G401.6 (cell line): ENCODE measurements around the gene SELENOO.

Experiments used
- FAIRE-seq: peaks from 2 replicates; lab custom pipeline; 2012; peaks lifted over from hg19 to GRCh38; lab: Jason Lieb, UNC

The SELENOO gene

DNA sequence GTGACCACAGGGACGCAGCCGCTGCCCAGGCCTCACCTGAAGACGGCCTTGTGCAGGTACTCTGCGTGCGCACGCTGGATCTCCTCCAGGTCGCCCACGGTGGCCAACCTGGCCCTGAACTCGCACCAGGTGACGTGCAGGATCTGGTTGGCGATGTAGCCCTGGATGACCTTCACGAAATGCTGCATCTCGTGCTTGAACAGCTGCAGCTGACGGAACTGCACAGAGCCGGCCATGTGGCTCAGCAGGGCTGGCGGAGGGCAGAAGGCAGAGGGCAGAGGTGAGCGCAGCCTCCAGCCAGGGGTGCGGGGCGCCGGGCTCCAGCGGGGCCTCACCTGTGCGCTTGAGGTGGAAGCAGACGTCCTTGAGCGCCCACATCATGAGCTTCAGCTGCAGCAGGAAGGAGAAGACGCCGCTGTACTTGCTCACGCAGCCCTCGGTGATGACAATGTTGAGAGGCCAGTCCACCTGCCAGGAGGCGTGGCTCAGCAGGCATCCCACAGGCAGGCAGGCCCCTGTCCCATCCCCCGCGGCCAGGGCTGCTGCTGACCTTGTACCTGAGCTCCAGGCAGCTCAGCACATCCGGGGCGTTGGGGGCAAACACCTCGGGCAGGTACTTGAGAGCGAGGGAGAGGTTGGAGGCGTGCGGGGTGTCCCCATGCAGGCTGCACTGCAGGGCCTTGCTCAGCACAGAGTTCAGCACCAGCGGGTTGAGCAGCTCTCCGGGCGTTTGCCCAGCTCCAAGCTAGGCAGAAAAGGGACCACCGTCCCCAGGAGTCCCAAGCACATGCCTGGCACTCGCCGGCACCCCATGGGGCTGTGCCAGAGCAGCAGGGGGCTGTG lies 17.6 kb downstream of the SELENOO start:
- no peak for FAIRE-seq

DNA sequence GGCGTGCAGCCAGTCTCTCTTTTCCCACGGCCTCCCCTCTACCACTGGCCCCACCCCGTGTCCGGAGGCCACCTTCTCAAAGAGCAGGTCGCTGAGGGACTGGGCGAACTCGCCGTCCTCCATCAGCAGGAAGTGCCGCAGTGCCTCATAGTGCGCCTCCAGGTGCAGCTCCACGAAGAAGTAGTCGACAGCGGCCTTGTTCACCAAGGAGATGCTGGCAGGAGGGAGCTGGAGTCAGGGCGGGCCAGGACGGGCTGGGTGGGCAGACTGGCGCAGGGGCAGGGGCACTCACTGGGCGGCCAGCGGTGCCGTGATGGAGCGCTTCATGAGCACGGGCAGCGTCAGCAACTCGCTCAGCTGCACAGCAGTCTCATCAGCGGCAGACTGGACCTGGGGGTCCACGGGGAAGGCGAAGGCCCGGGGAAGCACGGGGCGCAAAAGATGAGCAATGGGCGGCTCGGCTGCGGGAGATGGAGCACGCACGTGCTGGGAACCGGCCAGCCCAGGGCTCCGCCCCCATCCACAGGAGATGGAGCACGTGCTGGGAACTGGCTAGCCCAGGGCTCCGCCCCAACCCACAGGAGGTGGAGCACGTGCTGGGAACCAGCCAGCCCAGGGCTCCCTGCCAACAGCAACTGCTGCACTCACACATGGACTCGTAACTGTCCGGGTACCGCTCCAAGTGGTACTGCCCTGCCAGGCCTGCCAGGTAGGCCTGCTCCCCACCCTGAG lies 18.4 kb downstream of the SELENOO start:
- FAIRE-seq: no peak

GRCh38 chr22:50219800-50220602 lies 19.2 kb downstream of the SELENOO start:
- FAIRE-seq: no peak

GRCh38 chr22:50220603-50221409 lies 20.0 kb downstream of the SELENOO start:
- no peak for FAIRE-seq

DNA sequence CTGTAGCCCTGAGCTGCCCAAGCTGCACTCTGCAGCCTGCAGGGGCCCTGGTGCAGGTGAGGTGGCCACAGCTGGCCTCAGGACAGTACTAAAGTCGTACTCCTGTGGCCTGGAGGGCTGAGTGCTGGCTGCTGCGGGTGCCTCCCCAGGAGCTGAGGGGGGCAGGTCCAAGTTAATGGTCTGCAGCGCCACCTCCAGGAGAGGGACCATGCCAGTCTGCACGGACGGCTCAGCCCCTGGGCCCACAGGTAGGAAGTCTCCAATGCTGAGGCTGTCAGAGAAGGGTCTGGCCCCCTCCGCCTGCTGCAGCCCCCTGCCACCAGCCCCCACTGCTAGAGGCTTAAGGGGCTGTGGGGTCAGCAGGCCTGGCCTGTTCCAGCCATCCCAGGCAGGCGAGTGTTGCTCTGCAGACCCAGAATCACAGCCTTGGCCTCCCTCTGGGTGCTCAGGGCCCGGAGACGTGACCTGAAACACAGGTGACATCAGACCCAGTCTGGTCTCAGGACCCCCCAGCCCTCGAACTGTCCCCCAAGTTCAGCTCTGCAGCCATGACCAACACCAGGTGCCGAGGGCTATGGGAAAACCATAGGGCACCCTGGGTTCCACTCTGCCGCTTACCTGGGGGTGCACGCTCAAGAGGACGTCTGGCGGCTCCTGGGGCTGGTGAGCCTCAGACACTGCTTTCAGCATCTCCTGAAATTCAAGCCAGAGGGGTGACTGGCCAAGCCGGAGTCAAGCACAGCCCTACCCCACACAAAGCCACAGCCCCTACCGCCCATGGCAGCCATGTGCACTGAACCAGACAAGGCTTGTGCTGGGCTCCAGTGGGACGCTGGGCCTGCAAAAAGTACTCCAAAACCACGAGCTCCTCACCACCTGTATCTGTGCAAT lies 20.8 kb downstream of the SELENOO start:
- FAIRE-seq: no peak

GRCh38 chr22:50222508-50222907 lies 21.7 kb downstream of the SELENOO start:
- no peak for FAIRE-seq

GRCh38 chr22:50224071-50224470 lies 23.3 kb downstream of the SELENOO start:
- FAIRE-seq: no peak

GRCh38 chr22:50225200-50225969 lies 24.6 kb downstream of the SELENOO start:
- no peak for FAIRE-seq

GRCh38 chr22:50226063-50226874 lies 25.5 kb downstream of the SELENOO start:
- no peak for FAIRE-seq

DNA sequence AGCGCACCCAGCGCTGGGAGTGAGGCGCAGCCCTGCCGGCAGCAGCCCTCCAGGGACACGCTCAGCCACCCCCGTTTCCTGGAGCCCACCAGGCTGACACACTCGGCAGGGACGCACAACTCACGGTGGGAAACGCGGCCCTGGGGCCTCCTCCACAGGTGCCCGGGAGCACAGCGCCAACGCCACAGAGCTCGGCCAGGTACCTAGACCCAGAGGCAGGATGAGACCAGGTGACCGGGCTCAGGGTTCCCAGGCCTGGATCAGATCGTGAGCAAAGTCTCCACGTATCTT lies 26.0 kb downstream of the SELENOO start:
- FAIRE-seq: no peak

GRCh38 chr22:50227579-50228215 lies 26.9 kb downstream of the SELENOO start:
- no peak for FAIRE-seq

DNA sequence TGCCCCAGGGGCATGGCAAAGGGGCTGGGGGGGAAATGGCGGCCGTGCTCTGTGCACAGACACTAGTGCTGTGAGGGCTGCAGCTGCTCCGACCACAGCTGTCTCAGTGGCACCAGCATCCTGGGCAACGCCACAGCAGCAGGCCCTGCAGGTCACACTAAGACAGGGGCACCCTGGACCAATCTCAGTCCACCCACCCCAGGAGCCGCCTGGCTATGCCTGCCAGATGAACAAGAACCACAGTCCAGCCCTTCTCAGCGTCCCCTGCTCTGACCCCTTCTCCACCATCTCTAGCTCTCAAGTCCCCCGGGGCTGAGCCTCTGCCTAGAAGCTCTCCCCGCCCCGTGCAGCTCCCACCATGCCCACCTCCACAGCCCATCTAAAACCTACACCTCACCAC lies 27.6 kb downstream of the SELENOO start:
- no peak for FAIRE-seq

DNA sequence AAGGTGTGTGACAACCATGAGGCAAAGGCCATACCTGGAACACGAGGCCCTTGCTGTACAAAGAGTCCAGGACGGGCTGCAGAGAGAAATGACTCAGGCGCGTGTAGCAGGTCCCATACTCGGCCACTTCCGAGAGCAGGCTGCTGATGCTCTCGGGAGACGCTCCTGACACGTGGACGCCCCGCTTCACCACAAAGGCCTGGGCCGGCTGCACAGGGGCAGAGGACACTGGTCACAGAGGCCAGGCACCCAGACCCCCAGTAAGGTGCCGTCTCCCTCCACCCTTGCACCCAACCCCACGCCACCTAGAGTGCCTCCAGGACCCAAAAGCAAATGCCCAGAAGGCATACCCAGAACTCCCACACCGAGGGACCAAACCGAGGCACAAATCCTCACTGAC lies 28.6 kb downstream of the SELENOO start:
- FAIRE-seq: no peak

- FAIRE-seq: no peak
Observed at GRCh38 chr22:50232481-50233151, 31.8 kb downstream of the SELENOO start.

DNA sequence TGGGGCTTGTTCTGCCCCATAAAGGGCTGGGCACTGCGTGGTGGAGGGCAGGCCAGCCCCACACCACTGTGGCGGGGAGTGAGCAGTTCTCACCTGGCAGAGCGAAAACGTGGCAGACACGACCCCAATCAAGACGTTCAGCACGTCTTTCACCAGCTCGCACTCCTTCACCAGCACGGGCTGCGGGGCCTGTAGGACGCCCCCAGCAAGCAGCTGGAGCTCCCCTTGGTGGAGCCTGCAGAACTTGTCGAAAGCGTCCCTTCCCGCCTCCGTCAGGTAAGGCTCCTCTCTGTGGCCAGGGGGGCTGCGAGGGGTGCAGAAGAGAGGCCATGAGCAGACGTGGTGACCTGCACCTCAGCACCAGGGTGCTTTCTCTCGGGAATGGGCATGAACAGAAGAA lies 32.4 kb downstream of the SELENOO start:
- FAIRE-seq: no peak

GRCh38 chr22:50236731-50237409 lies 36.1 kb downstream of the SELENOO start:
- FAIRE-seq: no peak

DNA sequence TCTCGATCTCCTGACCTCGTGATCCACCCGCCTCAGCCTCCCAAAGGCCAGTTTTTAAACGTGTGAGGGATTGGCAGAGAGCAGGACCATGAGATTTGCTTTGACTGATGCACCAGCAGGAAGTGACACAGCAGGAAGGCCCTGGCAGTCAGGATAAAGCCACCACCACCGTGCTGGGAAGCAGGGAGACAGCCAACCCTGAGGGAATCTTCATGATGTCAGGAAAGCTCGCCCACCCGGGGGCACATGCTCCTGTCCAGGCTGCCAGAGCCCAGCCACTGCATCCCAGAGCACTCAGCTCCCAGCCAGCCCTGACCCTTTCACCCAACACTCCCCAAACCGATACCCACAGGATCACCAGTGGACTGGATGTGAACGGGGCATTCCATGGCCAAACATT lies 37.9 kb downstream of the SELENOO start:
- no peak for FAIRE-seq

DNA sequence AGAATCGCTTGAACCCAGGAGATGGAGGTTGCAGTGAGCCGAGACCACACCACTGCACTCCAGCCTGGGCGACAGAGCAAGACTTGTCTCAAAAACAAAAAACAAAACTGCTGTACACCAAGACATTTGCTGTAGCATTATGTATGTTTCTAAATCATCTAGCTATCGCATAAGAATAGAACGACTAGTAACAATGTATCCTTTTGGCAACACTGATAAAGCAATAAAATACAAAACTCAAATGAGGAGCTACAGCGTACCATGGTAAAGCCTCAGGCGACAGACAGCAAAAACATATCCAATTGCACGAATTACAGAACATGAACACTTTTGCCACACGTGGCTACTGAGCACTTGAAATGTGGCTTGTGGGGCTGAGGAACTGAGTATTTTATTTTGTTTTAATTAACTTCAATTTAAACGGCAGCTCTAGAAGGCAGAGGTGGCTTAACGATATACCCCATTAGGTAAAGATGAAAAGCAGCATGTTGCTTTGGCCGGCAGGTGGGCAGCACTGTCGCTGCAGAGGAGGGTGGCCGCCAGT lies 41.7 kb downstream of the SELENOO start:
- no peak for FAIRE-seq
